OCI-LY7 (cell line): ENCODE measurements around the gene SRC. TPM values are rescaled to one million over a fixed set of nuclear protein-coding genes. Genes with fewer than 3 reads are reported as not detected.

ENCODE experiments used
- BruUV-seq: library from RNA; stranded (reverse); fragments of 400-500 nt; replicated peaks from 2 replicates; lab custom pipeline; 2021; lab: Mats Ljungman, UMichigan
- CTCF ChIA-PET: fragments of 300-600 bp; sonication (Branson Sonifier 250); formaldehyde crosslinking; loops from one replicate; lab custom pipeline; 2022; ENCODE audit warnings: antibody characterized with exemption; ENCODE audit not compliant: unreplicated experiment; lab: Charles Lee
- POLR2A ChIA-PET: fragments of 300-600 bp; sonication (Branson Sonifier 250); formaldehyde crosslinking; loops from one replicate; lab custom pipeline; 2022; ENCODE audit warnings: antibody characterized with exemption; lab: Charles Lee
- DNase-seq: peaks from one replicate; pipeline ENCODE4 v3.0.0-alpha.2; 2015; ENCODE audit warnings: low spot score
- H2AFZ ChIP-seq: fragments of 200-600 bp; sonication (generic), shearing (Covaris generic); 2 replicates; pipeline ENCODE4 v1.6.1; 2014; ENCODE audit warnings: mild to moderate bottlenecking, antibody characterized with exemption, low read length, moderate library complexity
- H3K27ac ChIP-seq: fragments of 200-600 bp; sonication (generic); 2 replicates; pipeline ENCODE4 v1.5.1; 2014; ENCODE audit warnings: mixed run types, low read depth, mild to moderate bottlenecking, moderate library complexity, low read length, inconsistent platforms; ENCODE audit not compliant: poor library complexity, severe bottlenecking
- H3K36me3 ChIP-seq: fragments of 200-600 bp; sonication (generic); 2 replicates; pipeline ENCODE4 v1.6.1; 2014; ENCODE audit warnings: mild to moderate bottlenecking, antibody characterized with exemption, low read length, moderate library complexity, mixed read lengths; ENCODE audit not compliant: insufficient read depth
- H3K4me1 ChIP-seq: fragments of 200-600 bp; sonication (generic); 2 replicates; pipeline ENCODE4 v1.5.1; 2014; ENCODE audit warnings: mild to moderate bottlenecking, low read length; ENCODE audit not compliant: insufficient read depth, poor library complexity, severe bottlenecking
- H3K4me2 ChIP-seq: fragments of 200-600 bp; sonication (generic); 2 replicates; pipeline ENCODE4 v1.6.1; 2014; ENCODE audit warnings: mild to moderate bottlenecking, low read length
- H3K4me3 ChIP-seq: fragments of 200-600 bp; sonication (generic); 2 replicates; pipeline ENCODE4 v1.5.1; 2014; ENCODE audit warnings: mild to moderate bottlenecking, low read depth, low read length; ENCODE audit not compliant: poor library complexity, severe bottlenecking
- H3K79me2 ChIP-seq: fragments of 200-600 bp; sonication (generic); 2 replicates; pipeline ENCODE4 v1.6.1; 2016; ENCODE audit warnings: low read depth, mild to moderate bottlenecking, low read length, moderate library complexity, mixed read lengths; ENCODE audit not compliant: insufficient read depth
- H3K9me2 ChIP-seq: fragments of 200-600 bp; sonication (generic); 2 replicates; pipeline ENCODE4 v1.6.1; 2016; ENCODE audit warnings: mild to moderate bottlenecking, low read length, mixed read lengths; ENCODE audit not compliant: insufficient read depth
- H3K9me3 ChIP-seq: fragments of 200-600 bp; sonication (generic); 2 replicates; pipeline ENCODE4 v1.6.1; 2014; ENCODE audit warnings: mild to moderate bottlenecking, mixed run types, low read length, mixed read lengths
- H4K20me1 ChIP-seq: fragments of 200-600 bp; sonication (generic); 2 replicates; pipeline ENCODE4 v1.6.1; 2014; ENCODE audit warnings: mild to moderate bottlenecking, antibody characterized with exemption, low read length, moderate library complexity, mixed read lengths; ENCODE audit not compliant: insufficient read depth
- CTCF ChIP-seq: fragments of 200-600 bp; sonication (generic); conservative IDR thresholded peaks from 2 replicates; pipeline ENCODE4 v1.5.1; 2014; ENCODE audit warnings: mild to moderate bottlenecking, antibody characterized with exemption, low read length, moderate library complexity, mixed read lengths
- EZH2phosphoT487 ChIP-seq: fragments of 200-600 bp; sonication (generic); IDR thresholded peaks from 2 replicates; pipeline ENCODE4 v1.6.1; 2018; ENCODE audit warnings: low read depth, borderline replicate concordance, mild to moderate bottlenecking, mixed run types, antibody characterized with exemption, low read length, moderate library complexity, mixed read lengths
- intact Hi-C: fragments of 100-400 bp; cut with micrococcal nuclease; formaldehyde crosslinking; loops from one replicate; pipeline ENCODE4 v1.10.0; 2022; ENCODE audit not compliant: unreplicated experiment
- total RNA-seq, 2 experiments: library from RNA; depleted of rRNA in 1 of 2; stranded (reverse); fragments of >200 nt in 1 of 2; shearing (Covaris generic) in 1 of 2; gene quantifications; 2 replicates each; pipeline ENCODE4 v1.2.3, GENCODE V29; 2014 to 2022

Gene SRC
- total RNA-seq, 2 experiments from 2014 or later = 0.72 to 3.7 TPM

GRCh38 chr20:37381621-37382471, 35.9 kb downstream of the SRC start:
- peaks cover 32% of the 10 kb centered on the region for H3K4me1 ChIP-seq
- peak; percentile 42 for DNase-seq
- no peaks in the 10 kb centered on the region for H3K79me2 ChIP-seq
- peak overlapping the region; percentile 37 for H3K4me2 ChIP-seq
- H3K4me3 ChIP-seq = no peak overlapping the region
- ChIA-PET POLR2A (interaction anchor here (0.6 to 1.0 kb wide), 2 partner anchors 10 to 93 kb away, joined by 3 to 6 read pairs; partner anchors contain the start of gene MANBAL), CTCF (interaction anchor here (1.1 kb wide), 1 partner anchor 111 kb away, joined by 4 read pairs; no protein-coding TSS in a partner anchor)
- H4K20me1 ChIP-seq = no peaks in the 10 kb centered on the region
- H2AFZ ChIP-seq = no peak overlapping the region
- TF ChIP-seq EZH2phosphoT487 (no peak), CTCF (0 out of 2 replicates have a peak, but pooled peaks have one; percentile 20)
- no peaks in the 10 kb centered on the region for H3K9me2 ChIP-seq
- no peaks in the 10 kb centered on the region for H3K36me3 ChIP-seq
- intact Hi-C loops = loop anchor here (2.0 to 5.0 kb wide), 2 partner anchors 65 to 153 kb away; no protein-coding TSS in a partner anchor
- no peak overlapping the region for H3K27ac ChIP-seq
- no peaks in the 10 kb centered on the region for H3K9me3 ChIP-seq
- no TSS peak for BruUV-seq

- Histone ChIP-seq H3K9me2 (no peaks in the 10 kb centered on the region), H3K79me2 (no peaks in the 10 kb centered on the region), H3K4me1 (peaks cover 25% of the 10 kb centered on the region), H2AFZ (no peak overlapping the region), H3K36me3 (no peaks in the 10 kb centered on the region), H3K4me2 (peak overlapping the region; percentile 37; the same call in 1 of the 2 replicates), H3K27ac (no peak overlapping the region), H3K9me3 (no peaks in the 10 kb centered on the region), H3K4me3 (no peak overlapping the region), H4K20me1 (no peaks in the 10 kb centered on the region)
- DNase-seq = no peak
- ChIA-PET POLR2A (interaction anchor here (1.0 kb wide), 1 partner anchor 94 kb away, joined by 6 read pairs; the partner anchor contains the start of gene MANBAL), CTCF (no interaction called here)
- no peak for TF ChIP-seq CTCF
- no peak for TF ChIP-seq EZH2phosphoT487
- intact Hi-C loops = loop anchor here (2.0 to 5.0 kb wide), 2 partner anchors 65 to 152 kb away; no protein-coding TSS in a partner anchor
- BruUV-seq = no TSS peak
Observed at GRCh38 chr20:37382482-37383120, 36.7 kb downstream of the SRC start.
